Fibroblast of the aortic adventitia (primary cell): ENCODE data around the gene NNT. TPM values are rescaled to one million over a fixed set of nuclear protein-coding genes. Genes with fewer than 3 reads are reported as not detected.

Experiments
- DNase-seq: peaks from one replicate; pipeline ENCODE4 v3.0.0-alpha.2; 2010; ENCODE audit warnings: low read depth
- H3K4me3 ChIP-seq: 2 replicates; pipeline ENCODE4 v1.5.1; 2011; ENCODE audit warnings: low read depth, mild to moderate bottlenecking, control low read depth, low read length, moderate library complexity
- CTCF ChIP-seq: IDR thresholded peaks from 2 replicates; pipeline ENCODE4 v1.5.1; 2011; ENCODE audit warnings: mild to moderate bottlenecking, low read length, control low read depth, inconsistent platforms; ENCODE audit not compliant: insufficient read depth
- total RNA-seq: library from RNA; depleted of rRNA; stranded (reverse); fragments of >200 nt; gene quantifications from 2 replicates; pipeline ENCODE4 v1.2.3, GENCODE V29; 2012; ENCODE audit warnings: low replicate concordance

Gene NNT
- total RNA-seq, 1 donor = 80.3 TPM

- no peak overlapping the region for H3K4me3 ChIP-seq
- TF ChIP-seq CTCF = peak; percentile 40
- DNase-seq = peak; percentile 41
Measured at GRCh38 chr5:43646992-43647391, 44.0 kb downstream of the NNT start.

- H3K4me3 ChIP-seq = no peak overlapping the region
- DNase-seq = no peak
- TF ChIP-seq CTCF = no peak
Measured at GRCh38 chr5:43647789-43648188, 44.8 kb downstream of the NNT start.

GRCh38 chr5:43648499-43649124 lies 45.6 kb downstream of the NNT start:
- peak; percentile 61 for DNase-seq
- TF ChIP-seq CTCF = no peak
- no peak overlapping the region for H3K4me3 ChIP-seq

- H3K4me3 ChIP-seq = no peak overlapping the region
- peak; percentile 81 for DNase-seq
- TF ChIP-seq CTCF = no peak
Measured at GRCh38 chr5:43649256-43649655, 46.3 kb downstream of the NNT start.

GRCh38 chr5:43652537-43653302 lies 49.7 kb downstream of the NNT start:
- H3K4me3 ChIP-seq = no peak overlapping the region
- TF ChIP-seq CTCF = no peak
- DNase-seq = no peak

GRCh38 chr5:43658509-43658908 lies 55.5 kb downstream of the NNT start:
- no peak for TF ChIP-seq CTCF
- peak; percentile 82 for DNase-seq
- no peak overlapping the region for H3K4me3 ChIP-seq
